GM21367 (cell line): ENCODE measurements around the gene LETM1.
"Not testable (repeated sequence)": the region's sequence is repeated elsewhere in the genome, so short reads cannot be mapped to it uniquely, and the experiment has no call there.

ENCODE experiments used
- ATAC-seq: cut with Tn5 transposase; IDR thresholded peaks from one replicate; pipeline ENCODE4 v1.9.1; 2021; ENCODE audit not compliant: unreplicated experiment

The LETM1 gene

GRCh38 chr4:1852904-1853623 is 2.9 kb downstream of the LETM1 start:
- no peak for ATAC-seq

- no peak for ATAC-seq
These were observed 4.2 kb downstream of the LETM1 start for GRCh38 chr4:1851575-1852410.

GRCh38 chr4:1851160-1851559 is 4.8 kb downstream of the LETM1 start:
- ATAC-seq, result no peak

- no peak for ATAC-seq
These were observed 5.7 kb downstream of the LETM1 start for GRCh38 chr4:1850276-1850675.

- no peak for ATAC-seq
These were observed 9.4 kb downstream of the LETM1 start for GRCh38 chr4:1846580-1846979.

GRCh38 chr4:1844618-1845017 is 11.3 kb downstream of the LETM1 start:
- ATAC-seq, result not testable (repeated sequence)

- ATAC-seq, result no peak
These were observed 12.1 kb downstream of the LETM1 start for GRCh38 chr4:1843852-1844251.

- ATAC-seq, result no peak
These were observed 12.9 kb downstream of the LETM1 start for GRCh38 chr4:1842993-1843448.

DNA sequence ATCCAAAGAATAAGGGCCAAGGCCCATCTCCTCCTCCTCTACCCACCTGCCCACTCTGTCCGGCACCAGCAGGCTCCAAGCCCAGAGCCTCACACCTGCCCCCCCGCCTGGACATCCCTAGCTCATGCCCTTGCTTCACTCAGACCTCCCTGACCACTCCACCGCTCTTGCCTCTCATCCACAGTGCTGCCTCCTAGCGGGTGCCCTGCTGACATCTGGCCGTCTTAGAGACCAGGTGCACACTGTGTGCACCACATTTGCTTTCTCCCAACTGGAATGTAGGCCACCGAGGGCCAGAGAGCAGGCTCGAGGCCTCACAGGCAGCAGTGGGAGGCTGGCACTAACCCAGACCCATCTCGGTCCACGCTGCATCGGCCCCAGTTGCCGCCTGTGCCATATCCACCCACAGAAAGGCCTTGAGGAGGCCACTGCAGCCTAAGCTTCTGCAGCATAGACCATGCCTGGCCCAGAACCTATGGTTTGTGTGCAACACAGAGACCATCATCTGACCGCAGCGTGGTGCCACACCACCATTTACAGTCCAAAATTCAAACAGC is 13.5 kb downstream of the LETM1 start:
- ATAC-seq, result no peak

GRCh38 chr4:1841887-1842210 is 14.1 kb downstream of the LETM1 start:
- no peak for ATAC-seq

DNA sequence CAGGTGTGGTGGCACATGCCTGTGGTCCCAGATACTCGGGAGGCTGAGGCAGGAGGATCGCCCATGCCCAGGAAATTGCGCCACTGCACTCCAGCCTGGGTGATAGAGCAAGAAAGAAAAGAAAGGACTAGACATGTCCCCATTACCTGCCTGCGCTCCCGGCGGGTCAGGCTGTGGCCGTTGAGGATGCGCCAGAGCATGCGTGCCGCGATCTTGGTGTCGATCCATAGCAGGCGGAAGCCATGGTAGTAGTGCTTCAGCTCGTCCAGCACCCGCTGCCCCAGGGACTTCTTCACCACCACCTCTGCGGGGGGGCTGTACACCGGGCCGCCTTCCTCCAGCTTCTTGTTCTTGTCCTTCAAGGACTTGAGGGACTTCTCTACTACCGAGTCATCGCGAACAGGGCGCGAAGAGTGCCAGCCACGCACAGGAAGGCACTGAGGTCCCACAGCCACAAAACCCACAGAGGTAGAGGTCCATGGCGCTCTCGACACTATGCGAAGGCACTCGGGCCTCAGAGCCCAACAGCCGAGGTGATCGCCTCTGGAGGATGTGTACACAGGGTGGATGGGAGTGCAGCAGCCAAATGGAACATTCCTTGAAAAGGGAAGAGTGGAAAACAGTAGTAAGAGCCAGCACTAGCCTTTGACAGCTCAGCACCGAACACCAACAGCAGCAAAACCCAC is 14.6 kb downstream of the LETM1 start:
- no peak for ATAC-seq

DNA sequence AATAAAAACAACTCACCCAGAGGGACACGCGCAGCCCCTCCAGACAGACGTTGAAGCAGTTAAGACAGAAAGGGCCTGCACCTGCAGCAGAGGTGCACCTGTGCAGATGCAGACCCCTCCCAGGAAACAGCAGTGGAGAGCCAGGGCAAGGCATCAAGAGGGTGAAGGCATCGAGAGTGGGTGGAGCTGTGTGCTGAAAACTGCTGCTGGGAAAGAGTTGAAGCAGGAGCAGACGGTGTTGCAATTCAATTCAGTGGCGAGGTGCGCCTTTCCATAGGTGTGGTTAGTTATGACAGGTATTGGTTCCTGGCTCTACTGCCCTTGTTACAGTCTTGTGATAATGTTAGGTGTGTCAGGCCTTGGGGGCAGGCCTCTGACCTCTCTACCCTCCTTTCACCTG is 16.7 kb downstream of the LETM1 start:
- no peak for ATAC-seq

DNA sequence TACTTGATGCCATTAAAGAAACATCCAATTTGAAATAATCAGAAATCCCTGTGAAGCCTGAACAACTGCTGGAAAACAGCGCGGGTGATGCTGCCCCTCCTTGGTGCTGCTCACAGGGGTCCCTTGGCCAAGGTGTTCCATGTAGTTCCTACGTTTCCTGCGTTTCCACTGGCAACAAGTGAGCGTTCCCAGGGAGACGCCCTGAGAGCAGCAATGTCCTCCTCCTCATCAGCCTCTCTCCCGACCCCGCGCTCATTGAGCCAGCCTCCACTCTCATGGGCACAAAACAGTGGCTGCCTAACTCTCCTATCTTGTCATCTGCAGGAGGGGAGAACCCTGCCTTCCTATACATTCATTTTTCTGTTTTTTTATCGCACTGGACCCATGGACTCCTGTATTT is 18.9 kb downstream of the LETM1 start:
- no peak for ATAC-seq

- no peak for ATAC-seq
These were observed 19.3 kb downstream of the LETM1 start for GRCh38 chr4:1836650-1837049.

DNA sequence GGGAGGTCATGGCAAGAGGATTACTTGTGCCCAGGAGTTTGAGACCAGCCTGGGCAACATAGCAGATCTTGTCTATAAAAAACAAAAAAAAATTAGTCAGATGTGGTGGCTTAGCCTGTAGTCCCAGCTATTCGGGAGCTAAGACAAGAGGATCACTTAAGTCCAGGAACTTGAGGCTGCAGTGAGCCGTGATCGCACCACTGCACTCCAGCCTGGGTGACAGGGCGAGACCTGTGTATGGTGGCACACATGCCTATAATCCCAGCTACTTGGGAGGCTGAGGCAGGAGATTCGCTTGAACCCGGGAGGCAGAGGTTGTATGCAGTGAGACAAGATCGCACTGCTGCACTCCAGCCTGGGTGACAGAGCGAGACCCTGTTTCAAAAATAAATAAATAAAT is 20.1 kb downstream of the LETM1 start:
- not testable (repeated sequence) for ATAC-seq

DNA sequence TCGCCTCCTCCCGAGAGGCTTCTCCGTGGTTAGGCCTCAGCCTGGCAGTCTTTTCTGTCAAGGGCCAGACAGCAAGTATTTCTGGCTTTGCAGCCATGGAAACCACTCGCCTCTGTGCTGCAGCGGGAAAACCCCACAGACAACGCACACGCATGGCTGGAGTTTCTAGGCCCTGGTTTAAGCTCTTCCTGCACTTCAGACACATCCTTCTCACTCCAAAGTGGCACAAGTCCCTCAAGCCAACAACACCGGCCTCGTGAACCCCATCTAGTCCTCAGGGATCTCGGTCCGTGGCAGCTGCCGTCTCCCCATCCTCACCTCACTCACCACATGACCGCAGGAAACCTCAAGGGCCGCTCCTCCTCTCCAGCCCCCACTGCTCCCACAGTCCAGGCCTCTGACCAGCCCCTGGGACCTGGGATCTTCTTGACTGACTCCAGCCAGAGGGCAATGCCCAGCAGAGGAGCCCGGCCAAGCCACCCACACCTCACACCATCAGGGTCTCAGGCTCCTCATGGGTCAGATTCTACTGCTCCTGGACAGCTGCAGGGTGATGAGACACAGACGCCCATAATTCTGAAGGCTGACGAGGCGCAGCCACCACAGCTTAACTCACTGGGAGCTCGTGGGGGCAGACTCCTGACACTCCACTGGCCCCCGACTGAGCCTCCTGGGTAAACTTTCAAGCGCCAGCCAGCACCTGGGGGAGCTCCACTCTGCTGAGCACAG is 21.7 kb downstream of the LETM1 start:
- no peak for ATAC-seq

GRCh38 chr4:1833307-1834046 is 22.5 kb downstream of the LETM1 start:
- ATAC-seq, result no peak

- no peak for ATAC-seq
These were observed 23.3 kb downstream of the LETM1 start for GRCh38 chr4:1832690-1833089.

DNA sequence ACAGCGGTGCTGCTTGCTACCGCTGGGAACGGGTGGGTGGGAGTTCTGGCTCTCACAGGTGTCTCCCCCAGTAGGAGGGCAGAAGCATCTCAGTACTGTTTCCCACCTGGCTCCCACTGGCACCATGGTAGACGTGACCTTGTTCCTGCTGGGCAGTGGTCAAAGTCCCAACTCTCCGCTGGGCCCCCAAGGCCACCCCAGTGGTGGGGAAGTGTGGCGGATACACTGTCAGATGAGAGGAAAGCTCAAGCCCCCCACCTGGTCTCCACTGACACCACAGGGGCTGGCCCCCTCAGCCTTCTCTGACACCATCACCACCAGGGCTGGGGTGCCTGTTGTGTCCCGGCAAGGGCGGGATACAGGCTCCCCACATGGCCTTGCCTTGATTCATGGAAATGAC is 24.6 kb downstream of the LETM1 start:
- ATAC-seq, result no peak

DNA sequence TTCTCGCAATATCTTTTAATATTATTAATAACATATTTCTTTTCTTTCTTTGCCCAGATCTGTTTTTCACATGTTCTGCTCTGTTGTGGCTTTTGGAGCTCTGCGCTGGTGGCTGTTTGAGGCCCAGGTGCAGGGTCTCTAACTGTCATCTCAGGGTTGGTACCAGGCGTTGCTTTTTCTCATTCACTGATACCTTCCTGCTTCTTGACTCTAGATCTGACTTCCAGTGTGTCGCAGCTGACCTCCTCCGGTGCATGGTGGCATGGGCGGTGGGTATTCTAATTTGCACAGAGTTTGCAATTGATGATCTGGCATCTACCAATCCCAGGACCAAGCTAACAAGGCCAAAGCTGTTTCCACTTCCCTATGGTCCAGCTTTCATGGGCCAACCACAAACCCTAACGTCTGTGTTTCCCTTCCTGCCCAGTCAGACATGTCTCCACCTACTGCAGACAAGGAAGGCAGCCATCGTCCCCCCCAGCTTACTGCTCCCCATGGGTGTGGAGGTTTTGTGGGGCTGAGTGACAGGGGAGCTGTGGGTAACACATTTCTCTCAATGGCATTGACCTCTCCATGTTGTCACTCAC is 25.2 kb downstream of the LETM1 start:
- no peak for ATAC-seq
